Upper lobe of right lung (tissue), 1 donor: ENCODE measurements around the gene ACOXL. TPM values are rescaled to one million over a fixed set of nuclear protein-coding genes. Genes with fewer than 3 reads are reported as not detected.
A peak's percentile ranks its signal among the peaks of the same experiment; 100 is the strongest.

ENCODE experiments used
- ATAC-seq: fragments of 200-7000 bp; cut with Tn5 transposase; one replicate; pipeline ENCODE4 v1.9.1; 2020; ENCODE audit warnings: mild to moderate bottlenecking, moderate library complexity
- DNase-seq: peaks from one replicate; pipeline ENCODE4 v3.0.0-alpha.2; 2020
- H3K27ac ChIP-seq: fragments of 200-600 bp; one replicate; pipeline ENCODE4 v1.8.0; 2022
- H3K27me3 ChIP-seq: fragments of 200-600 bp; one replicate; pipeline ENCODE4 v1.8.0; 2022; ENCODE audit warnings: mild to moderate bottlenecking
- H3K36me3 ChIP-seq: fragments of 200-600 bp; one replicate; pipeline ENCODE4 v1.8.0; 2022
- H3K4me1 ChIP-seq: fragments of 200-600 bp; one replicate; pipeline ENCODE4 v1.8.0; 2022
- H3K4me3 ChIP-seq: fragments of 200-600 bp; one replicate; pipeline ENCODE4 v1.8.0; 2022; ENCODE audit warnings: mild to moderate bottlenecking
- H3K9me3 ChIP-seq: fragments of 200-600 bp; one replicate; pipeline ENCODE4 v1.8.0; 2022
- CTCF ChIP-seq: fragments of 200-600 bp; IDR thresholded peaks from one replicate; pipeline ENCODE4 v1.8.0; 2022; ENCODE audit warnings: antibody characterized with exemption
- intact Hi-C: fragments of 100-400 bp; cut with DNase I; formaldehyde crosslinking; loops from one replicate; pipeline ENCODE4 v1.11.0; 2022
- total RNA-seq: library from RNA; stranded (reverse); fragmentation: NEBNext Ultra II Directional; extraction: Animal tissue kit (Norgen Biotek cat#: 25700); gene quantifications from one replicate; pipeline ENCODE4 v1.2.1, GENCODE V29; 2021
- donor health status: DM: no; HTN: yes; CAD: no; lungs with severe emphysema.

Gene ACOXL
- total RNA-seq, 1 donor from 2014 or later = 47.5 TPM

- intact Hi-C loops = no loop called here
- H3K9me3 ChIP-seq = no peaks in the 10 kb centered on the region
- no peak for TF ChIP-seq CTCF
Observed at GRCh38 chr2:110829413-110830146, 97.2 kb downstream of the ACOXL start.

DNA sequence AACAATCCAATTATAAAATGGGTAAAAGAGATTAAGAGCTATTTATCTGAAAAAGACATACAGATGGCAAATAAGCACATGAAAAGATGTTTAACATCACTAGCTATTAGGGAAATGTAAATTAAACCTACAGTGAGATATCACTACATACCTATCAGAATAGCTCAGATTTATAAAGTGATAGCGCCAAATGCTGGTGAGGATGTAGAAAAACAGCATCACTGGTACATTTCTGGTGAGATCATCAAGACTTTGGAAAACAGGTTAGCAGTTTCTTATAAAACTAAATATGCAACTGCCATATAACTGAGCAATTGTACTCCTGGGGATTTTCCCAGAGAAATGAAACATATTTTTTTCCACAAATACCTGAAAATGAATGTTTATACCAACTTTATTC is 100.4 kb downstream of the ACOXL start:
- H3K27me3 ChIP-seq = peaks cover 6% of the 10 kb centered on the region
- no peaks in the 10 kb centered on the region for H3K9me3 ChIP-seq
- ATAC-seq (no peak), DNase-seq (no peak)
- H3K4me1 ChIP-seq = peaks cover 5% of the 10 kb centered on the region
- intact Hi-C loops = no loop called here
- H3K27ac ChIP-seq = no peak overlapping the region
- no peak for TF ChIP-seq CTCF
- H3K4me3 ChIP-seq = no peak overlapping the region
- no peaks in the 10 kb centered on the region for H3K36me3 ChIP-seq

More at GRCh38 chr2:110829413-110830146, 97.2 kb downstream of the ACOXL start:
- no peak overlapping the region for H3K27ac ChIP-seq
- H3K4me3 ChIP-seq = no peak overlapping the region
- ATAC-seq = peak; percentile 66
- no peak for DNase-seq
- H3K36me3 ChIP-seq = no peaks in the 10 kb centered on the region
- H3K4me1 ChIP-seq = peaks cover 5% of the 10 kb centered on the region
- H3K27me3 ChIP-seq = peaks cover 6% of the 10 kb centered on the region

GRCh38 chr2:110834134-110834827 is 101.9 kb downstream of the ACOXL start:
- H3K4me3 ChIP-seq = no peak overlapping the region
- no peak overlapping the region for H3K27ac ChIP-seq
- H3K4me1 ChIP-seq = peaks cover 5% of the 10 kb centered on the region
- peaks cover 6% of the 10 kb centered on the region for H3K27me3 ChIP-seq
- H3K9me3 ChIP-seq = no peaks in the 10 kb centered on the region
- intact Hi-C loops = no loop called here
- ATAC-seq = no peak
- no peaks in the 10 kb centered on the region for H3K36me3 ChIP-seq
- DNase-seq = no peak
- TF ChIP-seq CTCF = no peak

DNA sequence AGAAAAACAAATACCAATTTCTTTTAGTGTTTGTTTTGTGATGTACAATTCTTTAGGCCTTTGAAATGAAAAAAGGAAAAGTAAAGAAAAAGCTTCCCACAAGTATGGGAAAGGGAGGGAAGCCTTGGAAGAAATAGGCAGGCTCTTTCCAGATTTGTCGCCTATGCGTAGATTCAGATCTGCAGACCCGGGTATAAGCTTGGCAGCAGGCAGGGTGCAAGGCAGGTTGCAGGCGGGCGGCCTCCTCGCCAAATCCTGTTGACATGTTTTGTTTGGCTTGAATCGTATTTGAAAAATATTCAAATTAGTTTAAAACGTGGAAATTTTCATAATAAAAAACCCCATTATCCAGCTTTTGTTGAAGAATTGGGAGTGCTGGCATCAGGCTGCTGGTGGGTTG is 104.3 kb downstream of the ACOXL start:
- DNase-seq = no peak
- H3K4me3 ChIP-seq = no peak overlapping the region
- no peak for TF ChIP-seq CTCF
- no peak for ATAC-seq
- no peaks in the 10 kb centered on the region for H3K36me3 ChIP-seq
- no peak overlapping the region for H3K27ac ChIP-seq
- no peaks in the 10 kb centered on the region for H3K9me3 ChIP-seq
- no peaks in the 10 kb centered on the region for H3K27me3 ChIP-seq
- H3K4me1 ChIP-seq = no peaks in the 10 kb centered on the region
- intact Hi-C loops = no loop called here

DNA sequence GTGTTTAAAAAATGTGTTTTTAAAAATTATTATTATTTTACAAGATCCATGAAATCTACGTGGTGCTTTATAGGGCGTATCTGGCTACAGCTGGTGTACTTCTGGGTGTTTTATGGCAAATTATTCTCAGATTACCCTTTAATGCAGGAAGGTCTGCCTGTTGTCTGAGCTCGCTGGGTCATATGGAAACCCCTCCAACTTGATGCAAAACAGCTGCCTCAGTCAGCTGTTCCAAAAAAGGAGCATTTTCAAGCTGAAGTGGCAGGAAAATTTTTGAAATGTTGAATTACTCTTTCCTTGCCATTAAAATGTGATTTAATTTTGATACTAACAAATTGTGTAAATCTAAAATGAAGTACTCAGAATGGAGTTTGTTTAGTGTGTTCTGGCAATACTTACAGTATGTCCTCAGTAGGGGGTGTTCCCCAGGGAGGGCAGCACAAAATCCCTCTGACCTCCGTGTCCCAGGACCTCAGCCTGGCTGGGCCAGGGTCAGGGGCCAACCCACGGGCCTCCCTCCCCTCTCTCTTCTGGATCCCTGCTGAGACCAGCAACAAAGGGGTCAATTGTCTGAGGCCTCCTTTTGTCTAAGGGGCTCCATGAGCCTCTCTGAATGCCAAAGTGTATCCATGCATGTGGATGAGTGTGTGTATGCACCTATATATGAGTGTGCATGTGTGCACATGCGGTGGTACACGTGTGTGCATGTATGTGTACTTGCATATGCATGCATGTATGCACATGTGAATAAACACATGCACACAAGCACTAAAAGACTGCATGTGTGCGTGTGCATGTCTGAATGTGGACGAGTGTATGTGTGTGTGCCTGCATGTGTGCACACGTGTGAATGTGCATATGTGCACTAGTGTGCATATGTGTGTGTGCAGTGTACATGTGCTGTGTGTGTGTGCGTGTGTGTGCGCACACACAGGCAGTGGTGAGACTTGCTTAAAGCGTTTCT is 105.4 kb downstream of the ACOXL start:
- Histone ChIP-seq H3K27ac (no peak overlapping the region), H3K4me1 (no peaks in the 10 kb centered on the region), H3K36me3 (no peaks in the 10 kb centered on the region), H3K4me3 (no peak overlapping the region), H3K27me3 (no peaks in the 10 kb centered on the region), H3K9me3 (no peaks in the 10 kb centered on the region)
- TF ChIP-seq CTCF = no peak
- ATAC-seq (no peak), DNase-seq (no peak)
- intact Hi-C loops = no loop called here
